ENCODE results near the gene OR2D3.
"Not testable (repeated sequence)": the region's sequence is repeated elsewhere in the genome, so short reads cannot be mapped to it uniquely, and the experiment has no call there.

The OR2D3 gene

DNA sequence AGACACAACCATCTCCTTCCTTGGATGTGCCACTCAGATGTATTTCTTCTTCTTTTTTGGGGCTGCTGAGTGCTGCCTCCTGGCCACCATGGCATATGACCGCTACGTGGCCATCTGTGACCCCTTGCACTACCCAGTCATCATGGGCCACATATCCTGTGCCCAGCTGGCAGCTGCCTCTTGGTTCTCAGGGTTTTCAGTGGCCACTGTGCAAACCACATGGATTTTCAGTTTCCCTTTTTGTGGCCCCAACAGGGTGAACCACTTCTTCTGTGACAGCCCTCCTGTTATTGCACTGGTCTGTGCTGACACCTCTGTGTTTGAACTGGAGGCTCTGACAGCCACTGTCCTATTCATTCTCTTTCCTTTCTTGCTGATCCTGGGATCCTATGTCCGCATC is 43.9 kb upstream of the OR2D3 start:
- DNase-seq: no peak
- Histone ChIP-seq H2BK120ac (ENCODE audit: low read depth, low read length) (no peak overlapping the region), H2BK5ac (ENCODE audit: low read depth, low read length, poor library complexity, severe bottlenecking) (no peak overlapping the region), H3K9ac (ENCODE audit: low read length) (no peak overlapping the region), H4K91ac (ENCODE audit: low read length) (no peak overlapping the region), H3K79me1 (replicated peaks; ENCODE audit: low read length, poor library complexity, severe bottlenecking) (no peaks in the 10 kb centered on the region), H3K4me1 (ENCODE audit: control insufficient read depth, insufficient read depth, low read depth, low read length) (no peaks in the 10 kb centered on the region), H3K27me3 (ENCODE audit: control insufficient read depth in 1 of 2, insufficient read depth in 1 of 2, low read length in 2 of 2) (no peaks in the 10 kb centered on the region), H4K8ac (ENCODE audit: low read length) (no peak overlapping the region), H3K4me3 (ENCODE audit: insufficient read depth in 1 of 2, low read depth in 1 of 2, low read length in 2 of 2) (no peak overlapping the region), H2AFZ (ENCODE audit: low read depth, low read length) (no peak overlapping the region), H2BK15ac (ENCODE audit: low read depth, poor library complexity, severe bottlenecking) (no peak overlapping the region), H3K9me3 (ENCODE audit: control insufficient read depth, low read length) (peaks cover 11% of the 10 kb centered on the region), H3K14ac (ENCODE audit: low read length in 2 of 2) (no peak overlapping the region), H2AK5ac (ENCODE audit: low read length, severe bottlenecking) (no peak overlapping the region), H3K27ac (ENCODE audit: low read length, poor library complexity, severe bottlenecking) (no peak overlapping the region), H3K23ac (ENCODE audit: low read length in 2 of 2) (no peak overlapping the region), H2BK12ac (ENCODE audit: low read length in 2 of 2) (no peak overlapping the region), H3K4ac (ENCODE audit: low read depth in 1 of 2, low read length in 2 of 2) (no peak overlapping the region), H3K36me3 (ENCODE audit: control insufficient read depth in 1 of 2, insufficient read depth in 2 of 2, low read depth in 1 of 2, low read length in 2 of 2) (no peaks in the 10 kb centered on the region), H3K18ac (ENCODE audit: low read depth in 1 of 2, low read length in 2 of 2) (no peak overlapping the region), H3K4me2 (ENCODE audit: low read length, poor library complexity, severe bottlenecking) (no peak overlapping the region)
- 81% methylated on average over 3 of the region's 3 CpGs for WGBS

DNA sequence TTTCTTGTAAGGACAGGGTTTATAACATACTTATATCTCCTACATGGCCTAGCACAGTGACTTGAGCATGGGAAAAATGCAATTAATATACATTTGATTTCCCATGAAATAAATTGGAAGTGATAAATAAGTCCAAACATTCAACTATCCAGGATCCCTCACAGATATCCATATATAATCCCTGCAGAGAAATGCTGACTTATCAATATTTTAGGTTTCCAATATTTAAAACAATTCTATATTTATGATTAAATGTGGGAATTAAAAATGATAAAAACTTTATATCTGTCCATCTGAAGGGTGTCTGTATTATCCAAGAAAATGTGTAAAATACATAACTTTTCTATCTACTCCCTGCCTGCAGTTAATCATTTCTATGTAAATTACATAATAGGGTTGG is 38.1 kb upstream of the OR2D3 start:
- no peak overlapping the region for H4K91ac ChIP-seq (ENCODE audit: low read length)
- no peaks in the 10 kb centered on the region for H3K9me3 ChIP-seq (ENCODE audit: control insufficient read depth, low read length)
- H3K79me1 ChIP-seq (replicated peaks; ENCODE audit: low read length, poor library complexity, severe bottlenecking): no peaks in the 10 kb centered on the region
- no peak overlapping the region for H3K14ac ChIP-seq (ENCODE audit: low read length in 2 of 2)
- H2BK12ac ChIP-seq (ENCODE audit: low read length in 2 of 2): no peak overlapping the region
- H3K27ac ChIP-seq (ENCODE audit: low read length, poor library complexity, severe bottlenecking): no peak overlapping the region
- no peak overlapping the region for H3K4me3 ChIP-seq (ENCODE audit: insufficient read depth in 1 of 2, low read depth in 1 of 2, low read length in 2 of 2)
- no peak overlapping the region for H3K23ac ChIP-seq (ENCODE audit: low read length in 2 of 2)
- no peak overlapping the region for H3K18ac ChIP-seq (ENCODE audit: low read depth in 1 of 2, low read length in 2 of 2)
- H3K9ac ChIP-seq (ENCODE audit: low read length): no peak overlapping the region
- H3K4ac ChIP-seq (ENCODE audit: low read depth in 1 of 2, low read length in 2 of 2): no peak overlapping the region
- no peak overlapping the region for H2BK5ac ChIP-seq (ENCODE audit: low read depth, low read length, poor library complexity, severe bottlenecking)
- no peak overlapping the region for H2AFZ ChIP-seq (ENCODE audit: low read depth, low read length)
- no peak overlapping the region for H3K4me2 ChIP-seq (ENCODE audit: low read length, poor library complexity, severe bottlenecking)
- no peaks in the 10 kb centered on the region for H3K36me3 ChIP-seq (ENCODE audit: control insufficient read depth in 1 of 2, insufficient read depth in 2 of 2, low read depth in 1 of 2, low read length in 2 of 2)
- H3K4me1 ChIP-seq (ENCODE audit: control insufficient read depth, insufficient read depth, low read depth, low read length): no peaks in the 10 kb centered on the region
- no peak overlapping the region for H2AK5ac ChIP-seq (ENCODE audit: low read length, severe bottlenecking)
- no peak overlapping the region for H2BK15ac ChIP-seq (ENCODE audit: low read depth, poor library complexity, severe bottlenecking)
- no peak for DNase-seq
- H4K8ac ChIP-seq (ENCODE audit: low read length): no peak overlapping the region
- no peak overlapping the region for H2BK120ac ChIP-seq (ENCODE audit: low read depth, low read length)
- H3K27me3 ChIP-seq (ENCODE audit: control insufficient read depth in 1 of 2, insufficient read depth in 1 of 2, low read length in 2 of 2): no peaks in the 10 kb centered on the region

- not testable (repeated sequence) for H3K4me2 ChIP-seq (ENCODE audit: low read length, poor library complexity, severe bottlenecking); H3K18ac ChIP-seq (ENCODE audit: low read depth in 1 of 2, low read length in 2 of 2); H2BK15ac ChIP-seq (ENCODE audit: low read depth, poor library complexity, severe bottlenecking); H3K36me3 ChIP-seq (ENCODE audit: control insufficient read depth in 1 of 2, insufficient read depth in 2 of 2, low read depth in 1 of 2, low read length in 2 of 2); H3K9me3 ChIP-seq (ENCODE audit: control insufficient read depth, low read length); H2AFZ ChIP-seq (ENCODE audit: low read depth, low read length); H4K91ac ChIP-seq (ENCODE audit: low read length); DNase-seq; H3K4me3 ChIP-seq (ENCODE audit: insufficient read depth in 1 of 2, low read depth in 1 of 2, low read length in 2 of 2); H3K4ac ChIP-seq (ENCODE audit: low read depth in 1 of 2, low read length in 2 of 2); H2BK5ac ChIP-seq (ENCODE audit: low read depth, low read length, poor library complexity, severe bottlenecking); H3K14ac ChIP-seq (ENCODE audit: low read length in 2 of 2); H2AK5ac ChIP-seq (ENCODE audit: low read length, severe bottlenecking); H2BK12ac ChIP-seq (ENCODE audit: low read length in 2 of 2); H3K27ac ChIP-seq (ENCODE audit: low read length, poor library complexity, severe bottlenecking); H3K27me3 ChIP-seq (ENCODE audit: control insufficient read depth in 1 of 2, insufficient read depth in 1 of 2, low read length in 2 of 2); H3K9ac ChIP-seq (ENCODE audit: low read length); H4K8ac ChIP-seq (ENCODE audit: low read length); H3K79me1 ChIP-seq (replicated peaks; ENCODE audit: low read length, poor library complexity, severe bottlenecking); H3K23ac ChIP-seq (ENCODE audit: low read length in 2 of 2); H3K4me1 ChIP-seq (ENCODE audit: control insufficient read depth, insufficient read depth, low read depth, low read length); H2BK120ac ChIP-seq (ENCODE audit: low read depth, low read length)
- 100% methylated on average over 4 of the region's 5 CpGs for WGBS
Measured at GRCh38 chr11:6887711-6888110, 33.1 kb upstream of the OR2D3 start.

DNA sequence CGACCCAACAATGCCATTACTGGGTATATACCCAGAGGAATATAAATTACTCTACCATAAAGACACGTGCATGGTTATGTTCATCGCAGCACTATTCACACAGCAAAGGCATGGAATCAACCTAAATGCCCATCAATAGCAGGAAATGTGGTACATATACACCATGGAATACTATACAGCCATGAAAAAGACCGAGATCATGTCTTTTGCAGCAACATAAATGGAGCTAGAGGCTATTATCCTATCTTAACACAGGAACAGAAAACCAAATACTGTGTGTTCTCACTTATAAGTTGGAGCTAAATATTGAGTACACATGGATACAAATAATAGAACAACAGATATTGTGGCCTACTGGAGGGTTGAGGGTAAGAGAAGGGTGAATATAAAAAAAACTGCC is 32.0 kb upstream of the OR2D3 start:
- Histone ChIP-seq H3K14ac (ENCODE audit: low read length in 2 of 2) (no peak overlapping the region), H3K4me1 (ENCODE audit: control insufficient read depth, insufficient read depth, low read depth, low read length) (no peaks in the 10 kb centered on the region), H3K18ac (ENCODE audit: low read depth in 1 of 2, low read length in 2 of 2) (no peak overlapping the region), H2BK15ac (ENCODE audit: low read depth, poor library complexity, severe bottlenecking) (no peak overlapping the region), H3K23ac (ENCODE audit: low read length in 2 of 2) (no peak overlapping the region), H4K91ac (ENCODE audit: low read length) (no peak overlapping the region), H2BK12ac (ENCODE audit: low read length in 2 of 2) (no peak overlapping the region), H2AK5ac (ENCODE audit: low read length, severe bottlenecking) (no peak overlapping the region), H2BK5ac (ENCODE audit: low read depth, low read length, poor library complexity, severe bottlenecking) (no peak overlapping the region), H3K36me3 (ENCODE audit: control insufficient read depth in 1 of 2, insufficient read depth in 2 of 2, low read depth in 1 of 2, low read length in 2 of 2) (no peaks in the 10 kb centered on the region), H3K27me3 (ENCODE audit: control insufficient read depth in 1 of 2, insufficient read depth in 1 of 2, low read length in 2 of 2) (no peaks in the 10 kb centered on the region), H4K8ac (ENCODE audit: low read length) (no peak overlapping the region), H3K27ac (ENCODE audit: low read length, poor library complexity, severe bottlenecking) (no peak overlapping the region), H3K9me3 (ENCODE audit: control insufficient read depth, low read length) (peaks cover 3% of the 10 kb centered on the region), H3K4ac (ENCODE audit: low read depth in 1 of 2, low read length in 2 of 2) (no peak overlapping the region), H3K4me3 (ENCODE audit: insufficient read depth in 1 of 2, low read depth in 1 of 2, low read length in 2 of 2) (no peak overlapping the region), H2BK120ac (ENCODE audit: low read depth, low read length) (no peak overlapping the region), H3K4me2 (ENCODE audit: low read length, poor library complexity, severe bottlenecking) (no peak overlapping the region), H2AFZ (ENCODE audit: low read depth, low read length) (no peak overlapping the region), H3K9ac (ENCODE audit: low read length) (no peak overlapping the region), H3K79me1 (replicated peaks; ENCODE audit: low read length, poor library complexity, severe bottlenecking) (no peaks in the 10 kb centered on the region)
- whole genome bisulfite sequencing: 97% methylated on average over 3 of the region's 4 CpGs
- DNase-seq: no peak

Measured in mesenchymal stem cell (in vitro differentiated cells and primary cell).